ENCODE measurements around the gene HSPA12B. TPM values are rescaled to one million over a fixed set of nuclear protein-coding genes. Genes with fewer than 3 reads are reported as not detected.

The HSPA12B gene
- polyA plus RNA-seq, 1 experiment, result 0.05 TPM

GRCh38 chr20:3702611-3703391 lies 29.7 kb upstream of the HSPA12B start:
- H3K27ac ChIP-seq (ENCODE audit: low read depth, low read length), result no peak overlapping the region
- POLR2A ChIA-PET, result no interaction called here
- DNase-seq (ENCODE audit: low read depth, low spot score), result no peak
- CTCF ChIA-PET, result interaction anchor here (0.7 to 0.8 kb wide), 2 partner anchors 9 to 287 kb away, joined by 3 read pairs; no protein-coding TSS in a partner anchor
- peaks cover 36% of the 10 kb centered on the region for H3K27me3 ChIP-seq (ENCODE audit: control insufficient read depth, insufficient read depth, low read length)
- no peak for TF ChIP-seq CTCF (IDR thresholded peaks at IDR 0.05; ENCODE audit: low read depth, low read length)
- no peaks in the 10 kb centered on the region; the same call in 1 of the 2 replicates for H3K9me3 ChIP-seq (ENCODE audit: control insufficient read depth, insufficient read depth, low read length)
- H3K4me3 ChIP-seq (ENCODE audit: low read depth, low read length), result no peak overlapping the region

GRCh38 chr20:3704087-3704486 lies 28.4 kb upstream of the HSPA12B start:
- Histone ChIP-seq H3K4me3 (ENCODE audit: low read depth, low read length) (no peak overlapping the region), H3K27me3 (ENCODE audit: control insufficient read depth, insufficient read depth, low read length) (peaks cover 30% of the 10 kb centered on the region), H3K9me3 (ENCODE audit: control insufficient read depth, insufficient read depth, low read length) (no peaks in the 10 kb centered on the region; the same call in 1 of the 2 replicates), H3K27ac (ENCODE audit: low read depth, low read length) (no peak overlapping the region)
- CTCF ChIA-PET, result interaction anchor here (0.6 to 1.5 kb wide), 4 partner anchors 12 to 151 kb away, joined by 3 to 7 read pairs (median 5); no protein-coding TSS in a partner anchor
- DNase-seq (ENCODE audit: low read depth, low spot score), result no peak
- POLR2A ChIA-PET, result interaction anchor here (0.7 kb wide), 1 partner anchor 19 kb away, joined by 3 read pairs; no protein-coding TSS in a partner anchor
- no peak for TF ChIP-seq CTCF (IDR thresholded peaks at IDR 0.05; ENCODE audit: low read depth, low read length)

GRCh38 chr20:3705491-3705969 lies 27.0 kb upstream of the HSPA12B start:
- CTCF ChIA-PET, result interaction anchor here (0.7 to 1.5 kb wide), 2 partner anchors 11 to 379 kb away, joined by 3 to 6 read pairs; no protein-coding TSS in a partner anchor
- Histone ChIP-seq H3K27ac (ENCODE audit: low read depth, low read length) (no peak overlapping the region), H3K9me3 (ENCODE audit: control insufficient read depth, insufficient read depth, low read length) (no peaks in the 10 kb centered on the region; the same call in 1 of the 2 replicates), H3K4me3 (ENCODE audit: low read depth, low read length) (no peak overlapping the region), H3K27me3 (ENCODE audit: control insufficient read depth, insufficient read depth, low read length) (peaks cover 30% of the 10 kb centered on the region)
- no peak for TF ChIP-seq CTCF (IDR thresholded peaks at IDR 0.05; ENCODE audit: low read depth, low read length)
- no peak for DNase-seq (ENCODE audit: low read depth, low spot score)
- POLR2A ChIA-PET, result no interaction called here

GRCh38 chr20:3705970-3706739 lies 26.3 kb upstream of the HSPA12B start:
- no peak overlapping the region for H3K27ac ChIP-seq (ENCODE audit: low read depth, low read length)
- no peak overlapping the region for H3K4me3 ChIP-seq (ENCODE audit: low read depth, low read length)
- ChIA-PET POLR2A (no interaction called here), CTCF (interaction anchor here (1.5 to 2.5 kb wide), 2 partner anchors 10 to 29 kb away, joined by 6 to 10 read pairs; no protein-coding TSS in a partner anchor)
- DNase-seq (ENCODE audit: low read depth, low spot score), result no peak
- H3K9me3 ChIP-seq (ENCODE audit: control insufficient read depth, insufficient read depth, low read length), result no peaks in the 10 kb centered on the region; the same call in 1 of the 2 replicates
- peaks cover 25% of the 10 kb centered on the region for H3K27me3 ChIP-seq (ENCODE audit: control insufficient read depth, insufficient read depth, low read length)
- TF ChIP-seq CTCF (IDR thresholded peaks at IDR 0.05; ENCODE audit: low read depth, low read length), result no peak
